Stimulated activated CD4-positive, alpha-beta T cell treated with anti-CD3 and anti-CD28 coated beads, TNF-alpha, amount 100 ng/mL, for 4 hours (primary cell): ENCODE measurements around the gene HK1.
"Not testable (repeated sequence)": the region's sequence is repeated elsewhere in the genome, so short reads cannot be mapped to it uniquely, and the experiment has no call there.

Source experiments
- DNase-seq, 3 experiments: peaks; one replicate each; pipeline ENCODE4 v3.0.0-alpha.2; 2020; ENCODE audit warnings: low read depth in 3 of 3

Gene HK1

DNA sequence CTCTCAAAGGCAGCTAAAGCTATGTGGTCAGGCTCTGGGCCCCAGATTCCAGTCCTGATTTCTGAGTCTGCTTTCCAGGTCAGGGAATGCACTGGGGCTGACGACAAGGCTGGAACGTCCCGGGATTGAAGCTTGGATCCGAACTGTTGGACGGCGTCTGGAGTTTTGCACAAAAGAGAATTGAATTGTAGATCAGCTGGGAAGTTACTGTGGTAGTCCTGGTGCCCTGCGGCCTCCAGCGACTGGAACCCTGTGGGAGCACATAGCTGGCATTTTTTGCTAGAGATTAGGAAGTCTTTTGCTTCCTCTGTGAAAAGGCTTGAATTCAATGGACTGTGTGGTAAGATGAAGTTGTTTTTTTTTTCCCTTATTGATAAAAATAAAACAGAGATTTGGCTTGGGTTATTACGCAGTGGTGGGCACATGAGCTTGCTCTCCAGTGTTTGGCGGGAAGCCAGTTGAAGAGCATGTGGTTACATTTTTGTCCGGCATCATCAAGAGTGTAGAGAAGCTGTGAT lies at the start of gene HK1:
Gene HK1 (plus strand): TSS at position 51 of the 518 bp plus-strand sequence.
- no peak for DNase-seq

- no peak for DNase-seq
Observed at GRCh38 chr10:69229616-69229916, 48.7 kb upstream of the HK1 start.

DNA sequence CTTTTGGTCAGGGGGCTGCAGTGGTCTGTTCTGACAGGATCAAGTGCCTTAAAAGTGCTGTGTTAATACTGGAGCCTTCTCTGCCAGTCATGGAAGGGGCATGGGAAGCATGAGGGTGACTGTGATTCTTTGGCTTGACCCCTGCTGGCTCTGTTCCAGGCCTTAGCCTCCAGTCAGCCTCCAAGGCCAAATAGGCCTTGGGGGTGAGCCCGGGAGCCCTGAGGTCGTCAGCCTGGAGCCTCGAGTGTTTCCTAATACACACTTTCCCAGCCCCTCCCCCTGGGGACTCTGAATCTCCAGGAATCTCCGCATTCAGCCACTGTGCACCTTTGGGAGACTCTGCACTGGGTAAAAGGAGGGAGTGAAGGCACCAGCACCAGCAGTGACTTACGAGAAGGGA lies 48.2 kb upstream of the HK1 start:
- DNase-seq, result no peak

GRCh38 chr10:69232252-69232651 lies 46.0 kb upstream of the HK1 start:
- no peak for DNase-seq

GRCh38 chr10:69232736-69233480 lies 45.4 kb upstream of the HK1 start:
- DNase-seq, result peak in 1 of 3 experiments; percentile 9

DNA sequence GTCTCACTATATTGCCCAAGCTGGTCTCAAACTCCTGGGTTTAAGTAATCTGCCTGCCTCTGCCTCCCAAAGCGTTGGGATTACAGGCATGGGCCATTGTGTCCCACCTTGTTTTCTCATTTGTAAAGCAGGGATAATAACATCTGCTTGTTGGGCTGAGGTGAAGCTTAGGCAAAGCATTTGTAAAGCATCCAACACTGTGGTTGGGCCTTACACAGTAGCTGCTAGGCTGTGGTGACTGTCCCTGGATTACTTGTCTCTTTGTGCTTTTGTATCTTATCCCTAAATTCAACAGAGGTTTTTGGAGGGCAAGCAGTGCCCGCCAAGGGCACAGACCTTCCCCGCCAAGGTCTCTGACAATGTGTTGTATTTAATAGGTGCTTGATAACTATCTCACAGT lies 43.8 kb upstream of the HK1 start:
- DNase-seq, result no peak

DNA sequence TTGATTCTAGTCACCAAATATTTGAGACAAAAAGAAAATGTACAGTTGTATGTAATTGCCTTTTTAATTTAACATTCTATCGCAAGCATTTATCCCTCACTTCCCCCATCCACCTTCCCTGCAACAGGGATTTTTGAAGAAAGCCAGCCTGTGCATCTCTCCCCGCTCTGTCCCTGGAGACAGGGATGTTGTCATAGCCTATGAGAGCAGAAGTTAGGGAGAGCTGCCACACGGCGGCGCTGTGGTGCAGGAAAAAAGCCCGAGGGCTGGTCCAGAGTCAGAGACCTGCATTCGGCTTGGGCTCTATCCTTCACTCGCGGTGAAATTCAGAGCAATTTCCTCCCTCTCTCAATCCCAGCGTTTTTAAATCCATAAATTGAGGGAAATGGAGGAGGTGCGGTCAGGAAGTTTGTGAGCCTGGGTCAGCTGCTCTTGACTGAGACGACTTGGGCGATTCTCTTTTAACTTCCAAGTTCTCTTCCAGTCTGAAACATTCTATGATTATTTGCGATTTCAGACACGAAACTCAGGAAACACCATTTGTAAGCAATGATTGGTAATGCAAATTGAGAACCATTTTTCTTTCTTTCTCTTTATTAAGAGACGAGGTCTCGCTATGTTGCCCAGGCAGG lies 40.7 kb upstream of the HK1 start:
- peak; percentile 74 to 79 (median 79) for DNase-seq

DNA sequence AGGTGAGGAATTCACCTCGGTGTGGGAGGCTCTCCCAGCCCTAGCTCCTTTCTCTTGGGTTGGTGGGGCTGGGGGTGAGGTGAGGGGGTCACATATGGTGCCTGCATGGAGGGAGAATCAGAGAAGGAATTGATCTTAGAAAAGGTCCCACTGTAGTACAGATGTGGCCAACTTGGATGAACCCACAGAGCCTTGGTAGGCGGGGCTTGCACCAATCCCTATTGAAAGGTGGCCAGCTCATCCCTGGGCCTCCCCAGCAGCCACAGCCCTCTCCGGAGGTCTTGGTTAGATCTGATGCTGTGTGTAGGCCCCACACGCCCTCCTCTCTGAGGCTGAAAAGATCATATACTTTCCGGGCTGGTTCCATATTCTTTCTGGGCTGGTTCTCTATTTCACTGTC lies 39.2 kb upstream of the HK1 start:
- DNase-seq, result no peak

GRCh38 chr10:69239816-69240434 lies 38.4 kb upstream of the HK1 start:
- DNase-seq, result no peak

- DNase-seq, result no peak
Observed at GRCh38 chr10:69240455-69240854, 37.8 kb upstream of the HK1 start.

GRCh38 chr10:69241575-69241974 lies 36.7 kb upstream of the HK1 start:
- no peak for DNase-seq

DNA sequence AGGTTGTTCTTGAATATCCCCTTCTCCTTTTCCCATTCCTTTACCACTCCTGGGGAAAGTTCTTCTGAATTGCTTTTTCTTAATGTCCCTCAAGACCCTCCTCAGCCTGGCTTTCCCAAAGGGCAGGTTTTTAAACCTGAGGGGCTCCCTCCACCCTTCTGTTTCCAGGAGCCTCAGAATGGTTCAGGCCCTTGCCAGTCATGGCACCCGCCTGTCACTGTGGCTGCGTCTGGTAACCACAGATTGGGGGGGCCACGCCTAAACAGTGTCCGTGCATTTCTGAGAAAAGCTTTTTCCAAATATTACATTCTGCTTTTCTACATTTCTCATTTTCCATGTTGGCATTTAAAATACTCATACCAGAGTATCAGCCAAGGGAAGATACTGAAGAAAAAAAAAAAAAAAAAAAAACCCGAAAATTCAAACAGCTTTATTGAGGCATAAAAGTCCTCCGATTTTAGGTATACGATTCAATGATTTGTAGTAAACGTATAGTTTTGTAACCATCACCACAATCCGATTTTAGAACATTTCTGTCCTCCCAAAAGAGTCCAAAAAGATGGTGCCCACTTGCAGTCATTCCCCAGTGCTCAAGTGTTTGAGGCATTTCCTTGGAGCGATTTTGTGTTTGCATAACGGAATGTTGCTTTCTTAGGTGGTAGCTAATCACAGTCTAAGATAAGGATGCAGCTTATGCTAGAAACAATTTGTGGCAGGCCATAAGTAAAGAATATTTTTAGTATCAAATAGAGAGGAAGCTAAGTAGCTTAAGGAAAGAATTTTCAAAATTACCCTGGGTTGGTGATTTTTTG lies 36.0 kb upstream of the HK1 start:
- DNase-seq, result no peak

GRCh38 chr10:69242852-69243212 lies 35.5 kb upstream of the HK1 start:
- DNase-seq, result no peak

DNA sequence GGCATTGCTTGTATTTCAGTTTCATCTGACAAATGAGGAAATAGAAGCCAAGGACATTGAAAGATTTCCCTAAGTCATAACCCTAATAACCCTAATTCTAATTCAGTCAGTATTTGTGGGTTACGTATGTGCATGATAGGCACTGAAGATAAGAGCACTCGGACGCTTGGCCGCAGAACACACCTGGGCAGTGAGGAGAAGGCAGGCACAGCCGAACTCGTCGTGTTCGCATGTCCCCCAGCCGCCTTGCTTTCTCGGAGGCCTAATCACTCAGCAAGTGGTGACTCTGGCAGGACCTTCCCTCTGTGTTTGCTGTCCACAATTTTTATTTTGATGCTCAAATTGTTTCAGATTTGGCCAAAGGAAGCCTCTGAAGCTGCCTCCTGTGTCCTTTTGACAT lies 34.5 kb upstream of the HK1 start:
- DNase-seq, result no peak

GRCh38 chr10:69246036-69246435 lies 32.3 kb upstream of the HK1 start:
- no peak for DNase-seq

GRCh38 chr10:69246581-69247312 lies 31.5 kb upstream of the HK1 start:
- no peak for DNase-seq

DNA sequence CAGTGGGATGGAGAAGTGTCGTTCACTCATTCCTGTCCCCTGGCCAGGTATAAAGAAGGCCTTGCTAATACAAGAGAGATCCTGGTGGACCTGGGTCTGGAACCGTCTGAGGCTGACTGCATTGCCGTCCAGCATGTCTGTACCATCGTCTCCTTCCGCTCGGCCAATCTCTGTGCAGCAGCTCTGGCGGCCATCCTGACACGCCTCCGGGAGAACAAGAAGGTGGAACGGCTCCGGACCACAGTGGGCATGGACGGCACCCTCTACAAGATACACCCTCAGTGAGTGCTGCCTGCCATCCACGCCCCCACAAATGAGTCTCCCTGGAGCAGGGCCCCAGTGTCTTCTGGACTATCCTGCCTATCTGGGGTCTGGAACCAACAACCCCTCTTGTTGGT lies 31.0 kb upstream of the HK1 start:
- DNase-seq, result no peak

DNA sequence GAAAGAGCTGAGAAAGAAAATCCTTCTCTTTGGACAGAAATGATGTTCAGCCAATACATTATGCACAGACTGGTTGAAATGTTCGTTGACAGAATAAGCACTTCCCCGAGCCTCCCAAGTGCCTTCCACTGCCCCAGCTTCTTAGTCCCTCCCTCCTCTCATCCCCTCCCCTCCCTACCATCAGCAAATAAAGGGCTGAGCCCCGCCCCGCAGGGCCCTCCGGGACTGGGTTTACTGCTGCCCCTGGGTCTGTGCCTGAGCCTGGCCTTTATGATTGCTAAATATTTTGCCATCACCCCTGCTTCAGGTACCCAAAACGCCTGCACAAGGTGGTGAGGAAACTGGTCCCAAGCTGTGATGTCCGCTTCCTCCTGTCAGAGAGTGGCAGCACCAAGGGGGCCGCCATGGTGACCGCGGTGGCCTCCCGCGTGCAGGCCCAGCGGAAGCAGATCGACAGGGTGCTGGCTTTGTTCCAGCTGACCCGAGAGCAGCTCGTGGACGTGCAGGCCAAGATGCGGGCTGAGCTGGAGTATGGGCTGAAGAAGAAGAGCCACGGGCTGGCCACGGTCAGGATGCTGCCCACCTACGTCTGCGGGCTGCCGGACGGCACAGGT lies 30.1 kb upstream of the HK1 start:
- DNase-seq, result no peak

DNA sequence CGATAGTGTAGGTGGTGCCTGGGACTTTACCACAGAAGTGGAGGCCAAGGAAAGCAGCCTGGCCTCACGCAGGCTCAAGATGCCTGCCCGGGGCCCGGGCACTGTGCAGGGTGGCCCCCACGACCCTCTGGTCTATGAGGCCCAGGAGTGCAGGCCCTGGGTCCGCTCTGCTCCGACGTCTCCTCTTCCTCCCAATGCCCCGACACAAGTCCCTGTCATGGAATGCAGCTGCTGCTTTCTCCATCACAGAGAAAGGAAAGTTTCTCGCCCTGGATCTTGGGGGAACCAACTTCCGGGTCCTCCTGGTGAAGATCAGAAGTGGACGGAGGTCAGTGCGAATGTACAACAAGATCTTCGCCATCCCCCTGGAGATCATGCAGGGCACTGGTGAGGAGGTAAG lies 28.3 kb upstream of the HK1 start:
- no peak for DNase-seq

GRCh38 chr10:69251417-69251816 lies 26.9 kb upstream of the HK1 start:
- not testable (repeated sequence) for DNase-seq

- no peak for DNase-seq
Observed at GRCh38 chr10:69253171-69253570, 25.1 kb upstream of the HK1 start.
